Prostate gland (tissue), 2 donors: ENCODE results near the gene ZCCHC2.

Experiments
- CTCF ChIP-seq, 4 experiments: fragments of 200-600 bp in 2 of 4; fragments of 450-650 bp in 2 of 4; sonication (generic) in 2 of 4; IDR thresholded peaks; 1 replicate in 3 of 4; 2 replicates in 1 of 4; pipeline ENCODE4 v1.5.1; 2016 to 2019; ENCODE audit warnings: antibody characterized with exemption in 4 of 4, mild to moderate bottlenecking in 2 of 4, moderate library complexity in 2 of 4
- POLR2AphosphoS5 ChIP-seq: sonication (generic); formaldehyde crosslinking; IDR thresholded peaks from one replicate; pipeline ENCODE4 v1.6.1; 2017; ENCODE audit warnings: antibody characterized with exemption

GRCh38 chr18:62610701-62611411 lies 88.0 kb downstream of the ZCCHC2 start:
- TF ChIP-seq CTCF (IDR thresholded peaks at IDR 0.05) (no peak), POLR2AphosphoS5 (no peak)
